Upper lobe of left lung (tissue), 6 donors: ENCODE data around the gene SEC62. TPM values are rescaled to one million over a fixed set of nuclear protein-coding genes. Genes with fewer than 3 reads are reported as not detected.

Experiments used
- ATAC-seq, 2 donors: fragments of 200-7000 bp; cut with Tn5 transposase; one replicate each; pipeline ENCODE4 v1.9.1; 2022; ENCODE audit warnings: mild to moderate bottlenecking in 2 of 2, moderate library complexity in 2 of 2; ENCODE audit not compliant: low FRiP score in 2 of 2
- DNase-seq, 2 donors: peaks; one replicate each; pipeline ENCODE4 v3.0.0-alpha.2; 2019 to 2020
- H3K27ac ChIP-seq, 4 donors: fragments of 200-600 bp; sonication (generic); one replicate each; pipeline ENCODE4 v1.5.1; 2016 to 2019
- H3K27me3 ChIP-seq, 4 donors: fragments of 200-600 bp; sonication (generic); one replicate each; pipeline ENCODE4 v1.5.1; 2017 to 2019
- H3K36me3 ChIP-seq, 4 donors: fragments of 200-600 bp; sonication (generic); one replicate each; pipeline ENCODE4 v1.5.1; 2016 to 2019
- H3K4me1 ChIP-seq, 4 donors: fragments of 200-600 bp; sonication (generic); one replicate each; pipeline ENCODE4 v1.5.1; 2018 to 2019
- H3K4me3 ChIP-seq, 4 donors: fragments of 200-600 bp; sonication (generic); one replicate each; pipeline ENCODE4 v1.5.1; 2017 to 2019; ENCODE audit warnings: mild to moderate bottlenecking in 2 of 4, moderate library complexity in 1 of 4
- H3K9me3 ChIP-seq, 4 donors: fragments of 200-600 bp; sonication (generic); one replicate each; pipeline ENCODE4 v1.5.1; 2018 to 2019
- EP300 ChIP-seq, 4 donors: sonication (generic); formaldehyde crosslinking; IDR thresholded peaks; one replicate each; pipeline ENCODE4 v1.5.1; 2017; ENCODE audit warnings: antibody characterized with exemption in 4 of 4, control low read depth in 2 of 4
- POLR2A ChIP-seq, 4 donors: fragments of 450-650 bp; IDR thresholded peaks; one replicate each; pipeline ENCODE4 v1.5.1; 2016 to 2017; ENCODE audit warnings: antibody characterized with exemption in 4 of 4, mild to moderate bottlenecking in 2 of 4
- POLR2AphosphoS5 ChIP-seq, 2 donors: sonication (generic); formaldehyde crosslinking; IDR thresholded peaks; one replicate each; pipeline ENCODE4 v1.5.1; 2017; ENCODE audit warnings: antibody characterized with exemption in 2 of 2
- WGBS, 2 donors: methylation state at CpG; one replicate each; pipeline ENCODE4 v1.1.5; 2017 to 2018; 5-methylcytosine and 5-hydroxymethylcytosine counted together
- total RNA-seq, 6 donors: library from RNA; depleted of rRNA in 4 of 6; stranded (reverse); fragments of >200 nt in 4 of 6; gene quantifications; one replicate each; pipeline versions ENCODE4 v1.1.0 to v1.2.1, GENCODE V29; 2016 to 2021
- TF ChIP-seq, protein P1 (sequence below), 6 experiments: fragments of 450-650 bp in 4 of 6; fragments of 200-600 bp in 2 of 6; sonication (generic) in 2 of 6; IDR thresholded peaks; one replicate each; pipeline ENCODE4 v1.5.1; 2016 to 2019; ENCODE audit warnings: antibody characterized with exemption in 6 of 6
- donor health status: DM: no; HTN: no; CAD: no; lungs with moderate emphysema.
- donor health status: DM: no; HTN: yes; CAD: no; lungs with severe emphysema.

Gene SEC62
- total RNA-seq, 6 donors from 2014 or later = 30.0 to 129 (median 72.9) TPM

DNA sequence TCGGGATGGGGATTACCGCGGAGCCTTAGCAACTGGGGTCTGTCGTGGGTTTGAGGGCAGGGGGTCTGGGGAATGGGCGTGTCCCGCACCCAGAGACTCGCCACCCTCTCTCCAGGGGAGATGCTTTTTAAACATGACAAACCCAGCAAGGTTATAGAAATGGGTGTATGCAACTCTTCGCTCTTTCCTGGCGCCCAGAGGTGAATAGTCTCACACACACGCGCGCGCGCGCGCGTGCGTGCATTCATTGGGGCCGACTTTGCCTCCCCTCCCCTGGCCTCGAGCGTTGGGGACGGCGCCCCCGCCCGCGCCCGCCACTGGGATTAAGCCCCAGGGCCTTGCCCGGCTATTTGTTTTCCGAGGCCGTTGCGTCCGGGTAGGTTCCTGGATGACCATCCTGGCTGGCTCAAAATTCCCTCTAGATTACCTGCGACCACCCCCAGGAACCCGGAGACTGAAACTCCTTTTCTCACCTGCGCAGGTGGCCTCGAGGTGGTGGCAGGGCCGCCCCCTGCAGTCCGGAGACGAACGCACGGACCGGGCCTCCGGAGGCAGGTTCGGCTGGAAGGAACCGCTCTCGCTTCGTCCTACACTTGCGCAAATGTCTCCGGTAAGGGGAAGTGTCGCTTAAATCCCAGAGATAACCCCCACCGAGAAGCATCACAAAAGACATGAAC is 72.0 kb downstream of the SEC62 start:
- Histone ChIP-seq H3K27ac (peak overlapping the region; percentile 66 to 88 (median 77)), H3K9me3 (no peaks in the 10 kb centered on the region), H3K36me3 (no peaks in the 10 kb centered on the region), H3K4me1 (peaks cover 3 to 29% (median 12%) of the 10 kb centered on the region in 4 donors), H3K4me3 (peak overlapping the region; percentile 55 to 91 (median 84)), H3K27me3 (no peaks in the 10 kb centered on the region)
- ATAC-seq = peak; percentile 44 to 50
- TF ChIP-seq EP300 (IDR thresholded peaks at IDR 0.05) = no peak
- TF ChIP-seq, protein P1, sequence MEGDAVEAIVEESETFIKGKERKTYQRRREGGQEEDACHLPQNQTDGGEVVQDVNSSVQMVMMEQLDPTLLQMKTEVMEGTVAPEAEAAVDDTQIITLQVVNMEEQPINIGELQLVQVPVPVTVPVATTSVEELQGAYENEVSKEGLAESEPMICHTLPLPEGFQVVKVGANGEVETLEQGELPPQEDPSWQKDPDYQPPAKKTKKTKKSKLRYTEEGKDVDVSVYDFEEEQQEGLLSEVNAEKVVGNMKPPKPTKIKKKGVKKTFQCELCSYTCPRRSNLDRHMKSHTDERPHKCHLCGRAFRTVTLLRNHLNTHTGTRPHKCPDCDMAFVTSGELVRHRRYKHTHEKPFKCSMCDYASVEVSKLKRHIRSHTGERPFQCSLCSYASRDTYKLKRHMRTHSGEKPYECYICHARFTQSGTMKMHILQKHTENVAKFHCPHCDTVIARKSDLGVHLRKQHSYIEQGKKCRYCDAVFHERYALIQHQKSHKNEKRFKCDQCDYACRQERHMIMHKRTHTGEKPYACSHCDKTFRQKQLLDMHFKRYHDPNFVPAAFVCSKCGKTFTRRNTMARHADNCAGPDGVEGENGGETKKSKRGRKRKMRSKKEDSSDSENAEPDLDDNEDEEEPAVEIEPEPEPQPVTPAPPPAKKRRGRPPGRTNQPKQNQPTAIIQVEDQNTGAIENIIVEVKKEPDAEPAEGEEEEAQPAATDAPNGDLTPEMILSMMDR (IDR thresholded peaks at IDR 0.05) = peak in 4 of 6 experiments; percentile 8 to 35 (median 27)
- TF ChIP-seq POLR2A (IDR thresholded peaks at IDR 0.05) = peak in 1 of 4 donors; percentile 9
- TF ChIP-seq POLR2AphosphoS5 (IDR thresholded peaks at IDR 0.05) = peak in 1 of 2 donors; percentile 9
- 5 to 21% methylated on average over 16 to 51 of the region's 51 CpGs for WGBS, 2 donors
- peak; percentile 79 to 91 for DNase-seq

DNA sequence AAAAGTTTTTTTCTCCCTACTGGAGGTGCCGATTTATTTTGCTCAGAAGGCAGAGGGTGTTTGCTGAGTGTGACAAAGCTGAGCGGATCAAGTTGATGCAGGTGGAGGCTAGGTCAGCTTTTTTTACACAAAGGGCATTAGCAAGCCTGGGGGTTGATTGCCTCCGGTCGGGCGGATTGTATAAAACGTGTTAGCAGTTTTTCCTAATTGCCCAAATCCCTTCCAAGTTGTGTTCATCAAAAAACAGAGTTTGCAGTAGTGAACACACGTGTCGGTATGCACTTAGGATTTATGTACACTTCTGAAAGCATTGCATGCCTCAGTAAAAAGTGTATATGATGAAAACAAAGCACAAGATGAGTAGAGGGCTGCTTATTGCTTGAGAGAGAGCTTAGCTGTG is 73.8 kb downstream of the SEC62 start:
- 58 to 62% methylated on average over 8 of the region's 8 CpGs for WGBS, 2 donors
- no peak for ATAC-seq
- DNase-seq = no peak
- Histone ChIP-seq H3K27ac (no peak overlapping the region), H3K36me3 (no peaks in the 10 kb centered on the region), H3K4me1 (peaks cover 3 to 43% (median 20%) of the 10 kb centered on the region in 4 donors), H3K27me3 (no peaks in the 10 kb centered on the region), H3K4me3 (peak overlapping the region in 2 of 4 donors; percentile 6 to 91), H3K9me3 (no peaks in the 10 kb centered on the region)
- TF ChIP-seq EP300 (IDR thresholded peaks at IDR 0.05) (no peak), POLR2AphosphoS5 (IDR thresholded peaks at IDR 0.05) (no peak), POLR2A (IDR thresholded peaks at IDR 0.05) (no peak)
- TF ChIP-seq, protein P1 (IDR thresholded peaks at IDR 0.05) = no peak

GRCh38 chr3:170043506-170043905 is 76.9 kb downstream of the SEC62 start:
- ATAC-seq (no peak), DNase-seq (no peak)
- TF ChIP-seq POLR2A (IDR thresholded peaks at IDR 0.05) = no peak
- no peak for TF ChIP-seq EP300 (IDR thresholded peaks at IDR 0.05)
- TF ChIP-seq POLR2AphosphoS5 (IDR thresholded peaks at IDR 0.05) = no peak
- TF ChIP-seq, protein P1 (IDR thresholded peaks at IDR 0.05) = no peak
- Histone ChIP-seq H3K27ac (no peak overlapping the region), H3K36me3 (no peaks in the 10 kb centered on the region), H3K27me3 (no peaks in the 10 kb centered on the region), H3K4me1 (peaks cover 3 to 44% (median 21%) of the 10 kb centered on the region in 4 donors), H3K4me3 (no peak overlapping the region), H3K9me3 (no peaks in the 10 kb centered on the region)
- WGBS, 2 donors = 68 to 69% methylated on average over 7 of the region's 7 CpGs

DNA sequence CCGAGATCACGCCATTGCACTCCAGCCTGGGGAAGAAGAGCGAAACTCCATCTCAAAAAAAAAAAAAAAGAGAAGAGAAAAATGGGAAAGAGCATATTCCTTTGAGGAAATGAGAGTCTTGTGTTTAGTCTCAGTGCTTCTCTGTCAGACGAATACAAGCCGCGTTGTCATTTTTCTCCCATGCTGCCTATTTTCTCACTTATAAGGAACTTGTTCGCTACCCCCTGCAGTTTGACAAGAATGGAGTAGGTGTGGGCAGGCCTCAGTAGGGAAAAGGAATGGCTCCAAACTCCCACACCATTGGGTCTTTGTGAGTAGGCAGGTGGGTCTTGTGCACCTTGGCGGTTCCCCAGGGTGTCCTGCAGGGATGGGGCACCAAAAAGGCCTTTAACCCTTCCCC is 77.7 kb downstream of the SEC62 start:
- H3K9me3 ChIP-seq = no peaks in the 10 kb centered on the region
- peak; percentile 39 to 49 for ATAC-seq
- H3K36me3 ChIP-seq = no peaks in the 10 kb centered on the region
- H3K4me3 ChIP-seq = peak overlapping the region in 1 of 4 donors; percentile 4
- WGBS, 2 donors = 78 to 86% methylated on average over 8 of the region's 8 CpGs
- peaks cover 3 to 38% (median 20%) of the 10 kb centered on the region in 4 donors for H3K4me1 ChIP-seq
- TF ChIP-seq, protein P1 (IDR thresholded peaks at IDR 0.05) = no peak
- TF ChIP-seq EP300 (IDR thresholded peaks at IDR 0.05) (no peak), POLR2A (IDR thresholded peaks at IDR 0.05) (no peak), POLR2AphosphoS5 (IDR thresholded peaks at IDR 0.05) (no peak)
- H3K27me3 ChIP-seq = no peaks in the 10 kb centered on the region
- DNase-seq = no peak
- H3K27ac ChIP-seq = peak overlapping the region; percentile 54 to 79 (median 66)
